Measurements from ENCODE around the gene HIRIP3.

DNA sequence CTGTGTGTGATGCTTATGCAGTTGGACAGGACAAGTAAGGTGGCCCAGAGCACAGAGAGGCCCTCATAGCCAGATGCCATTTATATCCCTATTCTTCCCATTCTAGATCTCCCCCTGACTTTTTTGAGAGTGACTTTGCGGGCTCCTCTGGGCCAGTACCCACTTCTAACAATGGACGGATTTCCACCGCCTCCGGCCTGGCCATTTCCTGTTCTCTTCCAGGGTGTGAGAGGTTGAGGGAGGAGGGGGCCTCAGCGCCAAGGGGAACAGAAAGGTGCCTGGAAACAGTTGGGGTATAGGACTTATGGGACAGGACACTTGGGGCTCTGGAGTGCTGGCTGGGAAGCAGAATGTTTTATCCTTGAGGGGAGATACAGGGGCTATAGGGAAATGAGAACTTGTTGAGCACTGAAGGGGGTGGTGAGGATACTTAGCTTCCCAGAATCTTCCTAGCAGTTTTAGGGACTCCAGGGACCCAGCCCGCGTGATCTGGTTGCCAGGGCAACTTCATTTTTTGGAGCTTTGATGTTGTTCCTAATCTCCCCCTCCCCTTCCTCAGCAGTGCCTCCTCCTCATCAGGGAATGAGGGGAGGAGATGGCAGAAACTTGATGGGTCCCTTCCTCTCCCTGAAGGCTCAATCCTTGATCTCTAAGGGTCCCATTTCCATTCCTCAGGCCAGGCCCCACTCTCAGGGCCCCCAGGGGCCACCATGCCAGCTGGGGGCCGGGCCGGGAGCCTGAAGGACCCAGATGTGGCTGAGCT, 18.2 kb downstream of the HIRIP3 start:
- no peak for TF ChIP-seq CTCF (optimal IDR thresholded peaks at IDR 0.05 in 1 of 3, IDR thresholded peaks at IDR 0.05 in 1 of 3, conservative IDR thresholded peaks at IDR 0.05 in 1 of 3; ENCODE audit: extremely low read depth in 1 of 3, insufficient read depth in 2 of 3, low read length in 3 of 3)
- TF ChIP-seq EZH2 (IDR thresholded peaks at IDR 0.05; ENCODE audit: low read length), result no peak
